Glomerular visceral epithelial cell (primary cell): ENCODE data around the gene MAP1LC3A.

ENCODE experiments used
- DNase-seq: peaks from one replicate; pipeline ENCODE4 v3.0.0-alpha.2; 2016; ENCODE audit errors: extremely low spot score

Gene MAP1LC3A

DNA sequence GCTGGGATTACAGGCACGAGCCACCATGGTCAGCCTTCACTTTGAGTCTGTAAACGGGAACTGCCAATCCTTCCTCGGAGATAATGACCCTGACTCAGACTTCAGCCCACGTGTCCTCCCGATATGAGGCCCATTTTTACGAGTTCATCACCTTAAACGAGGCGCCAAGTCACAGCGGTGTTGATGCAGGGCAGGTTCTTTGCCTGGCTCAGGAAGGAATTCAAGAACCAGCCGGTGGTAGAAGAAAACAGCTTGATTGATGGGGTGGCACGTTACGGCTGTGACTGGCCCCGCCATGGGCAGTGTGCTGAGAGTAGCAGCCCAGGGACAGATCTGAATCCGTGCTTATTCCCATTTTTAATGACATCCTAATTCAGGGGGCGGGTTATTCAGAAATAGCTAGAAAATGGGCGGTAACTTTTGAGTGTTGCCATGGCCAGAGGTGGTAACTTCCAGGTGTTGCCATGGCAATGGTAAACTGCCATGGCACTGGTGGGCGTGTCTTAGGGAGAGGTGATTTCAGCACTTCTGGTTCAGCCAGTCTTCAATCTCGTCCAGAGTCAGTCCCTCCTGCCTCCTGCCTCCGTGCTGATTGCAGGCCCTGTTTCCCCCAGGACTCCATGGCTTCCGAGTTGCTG, 9.1 kb upstream of the MAP1LC3A start:
- DNase-seq = no peak

DNA sequence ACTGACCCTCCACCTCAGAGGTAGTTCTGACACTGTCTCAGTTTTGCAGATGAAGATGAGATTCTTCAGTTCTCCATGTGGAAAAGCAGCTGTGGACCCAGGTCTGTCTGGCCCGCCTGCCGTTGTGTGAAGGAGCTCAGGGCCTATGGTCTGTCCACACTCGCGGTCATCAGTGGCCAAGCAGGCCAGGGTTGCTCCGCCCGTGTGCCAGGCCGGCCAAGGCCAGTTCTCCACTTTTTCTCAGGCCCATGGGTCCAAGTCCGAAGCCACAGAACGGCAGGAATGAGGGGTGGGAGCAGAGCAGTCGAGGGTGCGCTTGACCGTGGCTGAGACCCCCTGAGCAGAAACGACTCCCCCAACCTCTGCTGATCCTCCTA, 8.6 kb upstream of the MAP1LC3A start:
- no peak for DNase-seq

DNA sequence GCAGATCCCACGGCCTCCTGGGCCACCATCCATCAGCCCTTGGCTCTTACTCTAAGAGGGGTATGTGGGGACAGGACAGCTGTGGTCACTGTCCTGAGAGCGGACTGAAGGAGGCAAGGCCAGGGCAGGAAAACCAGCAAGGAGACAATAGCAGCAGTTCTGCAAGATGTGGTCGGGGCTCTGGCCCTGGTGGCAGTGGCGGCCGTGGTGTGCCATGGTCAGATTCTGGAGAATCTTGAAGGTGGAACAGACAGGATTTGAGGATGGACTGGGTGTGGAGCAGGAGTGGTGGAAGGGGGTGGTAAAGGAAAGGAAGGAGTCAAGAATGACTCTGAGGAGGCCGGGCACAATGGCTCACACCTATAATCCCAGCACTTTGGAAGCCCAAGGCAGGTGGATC, 5.9 kb upstream of the MAP1LC3A start:
- DNase-seq = no peak

DNA sequence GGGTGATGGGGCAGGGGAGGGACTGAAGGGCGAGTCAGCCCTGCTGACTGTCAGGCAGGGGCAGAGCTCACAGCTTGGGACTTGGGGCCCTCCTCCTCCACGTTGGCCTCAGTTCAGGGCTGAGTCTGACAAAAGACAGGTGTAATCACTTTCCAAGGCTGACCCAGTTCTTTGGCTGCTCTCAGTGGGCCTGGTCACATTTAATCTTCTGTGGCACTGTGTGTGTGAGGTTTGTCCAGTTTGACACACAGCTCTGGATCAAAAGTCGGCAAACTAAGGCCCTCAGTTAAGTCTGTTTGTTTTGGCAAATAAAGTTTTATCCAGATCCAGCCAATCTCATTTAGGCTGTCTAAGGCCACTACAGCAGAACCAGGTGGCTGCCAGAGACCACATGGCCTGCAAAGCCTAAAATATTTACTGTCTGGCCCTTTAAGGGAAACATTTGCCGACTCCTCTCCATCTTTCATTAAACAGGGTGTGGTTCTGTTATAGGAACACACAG, 5.1 kb upstream of the MAP1LC3A start:
- DNase-seq = no peak

DNA sequence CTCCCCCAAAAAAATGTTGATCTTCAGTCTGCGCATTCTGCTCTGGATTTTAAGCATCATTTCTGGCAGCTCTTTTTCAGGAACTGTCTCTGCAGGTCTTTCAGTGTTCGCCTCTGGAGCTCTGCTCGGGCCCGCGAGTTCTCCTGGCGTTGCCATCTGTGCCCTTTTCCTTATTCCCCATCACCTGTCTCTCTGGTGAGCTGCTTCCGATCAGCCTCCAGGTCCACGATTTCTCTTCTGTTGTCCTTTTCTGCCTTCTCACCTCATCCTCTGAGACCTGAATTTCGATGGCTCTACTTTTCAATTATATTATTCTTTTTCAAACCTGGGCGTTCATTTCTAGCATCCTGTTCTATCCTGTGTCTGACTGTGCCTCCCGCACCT, 590 bp upstream of the MAP1LC3A start:
- no peak for DNase-seq

DNA sequence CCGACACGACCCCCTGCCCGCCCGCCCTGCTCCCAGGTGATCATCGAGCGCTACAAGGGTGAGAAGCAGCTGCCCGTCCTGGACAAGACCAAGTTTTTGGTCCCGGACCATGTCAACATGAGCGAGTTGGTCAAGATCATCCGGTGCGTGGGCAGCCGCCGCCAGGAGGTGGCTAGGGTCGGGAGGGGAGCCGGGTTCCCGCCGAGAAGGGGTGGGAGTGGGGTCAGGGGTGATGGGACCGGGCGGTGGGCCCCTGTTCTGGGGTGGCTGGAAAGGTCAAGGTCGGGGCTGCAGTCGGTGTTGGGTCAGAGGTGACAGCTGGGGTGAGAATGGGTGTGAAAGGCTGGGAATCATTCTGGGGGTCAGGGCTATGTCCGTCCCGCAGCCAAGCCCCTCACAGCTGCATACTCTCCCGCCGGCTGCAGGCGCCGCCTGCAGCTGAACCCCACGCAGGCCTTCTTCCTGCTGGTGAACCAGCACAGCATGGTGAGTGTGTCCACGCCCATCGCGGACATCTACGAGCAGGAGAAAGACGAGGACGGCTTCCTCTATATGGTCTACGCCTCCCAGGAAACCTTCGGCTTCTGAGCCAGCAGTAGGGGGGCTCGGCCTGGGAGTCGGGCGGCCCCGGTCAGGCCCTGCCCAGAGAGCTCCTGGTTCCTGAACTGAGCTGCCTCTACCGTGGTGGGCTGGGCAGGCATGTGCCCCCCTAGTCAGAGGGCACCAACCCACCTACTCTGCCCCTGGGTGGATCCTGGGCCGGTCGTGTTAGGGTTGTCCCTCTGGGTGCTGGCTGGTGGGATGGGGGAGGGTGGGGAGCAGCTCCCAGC, 1.0 kb downstream of the MAP1LC3A start:
- DNase-seq = no peak

DNA sequence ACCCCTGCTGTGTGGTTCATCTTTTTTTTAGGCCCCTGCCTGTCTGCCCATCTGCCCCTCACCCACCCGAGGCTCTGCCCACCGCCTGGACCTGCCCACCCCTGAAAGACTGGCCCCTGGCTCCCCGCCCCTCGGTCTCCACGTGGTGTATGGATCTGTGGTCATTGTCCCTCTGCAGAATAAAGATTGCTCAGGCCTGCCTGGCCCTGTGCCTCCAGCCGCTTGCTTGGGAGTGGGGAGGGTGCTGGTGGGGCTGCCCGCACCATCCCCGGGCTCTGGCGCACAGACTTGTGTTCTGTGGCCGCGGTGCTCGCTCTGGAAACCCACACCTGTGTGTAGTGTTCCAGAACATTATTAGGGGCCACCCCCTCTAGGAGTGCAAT, 1.6 kb downstream of the MAP1LC3A start:
- DNase-seq = no peak

DNA sequence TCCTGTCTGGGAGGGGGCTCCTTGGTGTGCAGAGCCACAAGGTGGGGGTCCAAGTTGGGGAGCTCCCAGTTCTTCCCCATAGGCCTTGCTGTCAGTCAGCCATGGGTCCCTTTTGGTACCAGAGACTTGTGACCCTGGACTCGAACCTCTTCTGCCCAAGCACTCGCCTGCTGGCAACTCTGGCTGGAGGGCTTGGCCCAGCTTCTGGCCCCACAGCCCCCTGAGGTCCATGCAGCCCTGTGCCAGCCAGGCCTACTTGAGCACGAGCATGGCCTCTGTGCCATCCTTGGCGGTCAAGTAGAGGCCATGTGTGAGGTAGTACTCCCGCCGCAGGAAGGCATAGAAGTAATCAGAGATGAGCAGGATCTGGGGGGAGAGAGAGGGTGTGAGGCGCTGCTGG, 2.1 kb downstream of the MAP1LC3A start:
- no peak for DNase-seq

DNA sequence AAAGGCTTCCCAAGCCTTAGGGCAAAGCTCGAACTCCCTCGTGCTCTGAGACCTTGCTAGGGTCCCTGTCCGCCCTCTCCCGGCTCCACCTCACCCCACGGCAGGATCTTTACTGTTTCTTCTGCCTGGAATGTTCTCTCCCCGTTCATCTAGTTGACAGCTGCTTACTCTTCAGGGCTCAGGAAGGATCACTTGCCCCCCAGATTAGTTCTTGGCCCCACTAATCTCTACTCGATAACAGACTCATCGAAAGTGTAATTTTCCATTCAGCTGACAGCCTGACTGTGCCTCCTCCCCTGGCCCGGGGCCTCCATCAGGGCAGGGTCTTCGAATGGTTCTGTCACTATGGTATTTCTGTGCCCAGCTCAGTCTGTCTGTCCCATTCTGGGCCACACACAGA, 3.1 kb downstream of the MAP1LC3A start:
- no peak for DNase-seq

DNA sequence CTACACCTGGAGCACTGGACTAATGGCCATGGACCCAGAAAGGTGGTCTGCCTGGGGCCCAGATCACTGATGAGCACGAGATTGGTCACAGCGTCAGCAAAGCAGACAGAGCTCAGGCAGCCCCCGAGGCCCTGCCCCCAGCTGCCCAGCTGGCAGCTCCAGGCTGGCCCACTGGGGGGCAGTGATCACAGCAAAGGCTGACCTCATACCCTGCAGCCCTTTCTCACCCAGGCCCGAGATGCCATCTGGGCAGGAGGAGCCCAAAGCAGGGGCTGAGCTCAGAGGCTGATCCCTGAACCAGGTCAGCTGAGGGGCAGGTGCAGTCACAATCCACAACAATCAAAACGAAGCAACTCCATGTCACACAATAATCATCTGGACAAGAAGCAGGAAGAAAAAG, 4.1 kb downstream of the MAP1LC3A start:
- no peak for DNase-seq

DNA sequence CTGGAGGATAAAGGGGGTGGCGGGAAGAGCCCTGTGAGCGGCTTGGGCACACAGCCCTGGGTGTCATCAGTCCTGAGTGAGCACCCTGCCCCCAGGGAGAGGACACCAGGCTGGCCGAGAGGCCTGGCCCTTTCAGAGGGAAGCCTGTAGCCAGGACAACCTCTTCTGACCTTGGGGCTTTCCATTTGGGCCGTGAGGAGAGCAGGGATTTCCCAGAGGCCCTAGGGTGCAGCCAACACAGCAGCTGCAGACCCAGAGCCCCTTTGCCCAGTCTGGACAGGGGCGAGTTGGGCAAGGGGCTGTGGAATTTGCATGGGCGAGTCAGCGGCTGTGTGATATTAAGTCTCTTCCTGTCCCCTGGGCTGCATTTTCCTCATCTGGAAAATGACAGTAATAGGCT, 6.3 kb downstream of the MAP1LC3A start:
- no peak for DNase-seq

DNA sequence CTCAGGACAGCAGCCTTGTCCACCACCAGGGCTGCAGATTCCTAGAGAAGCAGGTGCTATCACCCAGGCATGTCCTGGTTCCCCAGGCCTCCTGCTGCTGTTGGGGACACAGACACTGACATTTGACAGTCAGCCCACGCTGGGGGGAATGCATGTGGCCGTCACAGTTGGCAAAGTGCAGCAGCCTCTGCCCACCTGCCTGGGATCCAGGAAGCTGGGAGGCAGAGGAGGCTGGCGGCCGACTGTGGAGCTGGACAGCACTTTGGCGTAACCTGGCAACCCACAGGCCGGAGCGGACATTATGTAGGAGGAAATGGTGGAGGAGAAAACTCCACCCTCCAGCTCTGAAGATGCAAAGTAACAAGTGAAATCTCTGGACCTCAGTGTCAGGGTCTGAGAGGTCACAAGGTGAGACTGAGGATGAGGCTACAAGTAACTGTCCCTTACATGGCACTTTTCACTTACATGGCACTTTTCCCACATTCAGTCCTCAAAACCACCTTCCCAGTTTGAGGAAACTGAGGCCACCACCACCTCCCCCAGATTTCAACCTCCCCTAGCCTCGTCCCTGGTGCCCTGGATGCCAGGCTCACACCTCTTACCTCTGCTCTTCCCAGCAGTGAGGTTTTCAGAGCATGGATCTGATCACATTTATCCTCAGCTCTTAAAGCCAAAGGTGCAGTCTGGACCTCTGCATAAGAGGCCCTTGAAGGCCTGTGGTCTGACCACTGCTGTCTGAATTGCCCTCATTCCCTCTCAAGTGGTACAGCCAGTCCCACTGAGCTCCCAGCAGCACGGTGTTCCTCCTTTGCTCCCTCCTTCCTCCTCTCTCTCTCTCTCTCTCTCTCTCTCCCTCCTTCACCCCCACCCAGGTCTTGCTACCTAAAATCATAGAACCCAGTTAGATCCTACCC, 8.7 kb downstream of the MAP1LC3A start:
- no peak for DNase-seq

DNA sequence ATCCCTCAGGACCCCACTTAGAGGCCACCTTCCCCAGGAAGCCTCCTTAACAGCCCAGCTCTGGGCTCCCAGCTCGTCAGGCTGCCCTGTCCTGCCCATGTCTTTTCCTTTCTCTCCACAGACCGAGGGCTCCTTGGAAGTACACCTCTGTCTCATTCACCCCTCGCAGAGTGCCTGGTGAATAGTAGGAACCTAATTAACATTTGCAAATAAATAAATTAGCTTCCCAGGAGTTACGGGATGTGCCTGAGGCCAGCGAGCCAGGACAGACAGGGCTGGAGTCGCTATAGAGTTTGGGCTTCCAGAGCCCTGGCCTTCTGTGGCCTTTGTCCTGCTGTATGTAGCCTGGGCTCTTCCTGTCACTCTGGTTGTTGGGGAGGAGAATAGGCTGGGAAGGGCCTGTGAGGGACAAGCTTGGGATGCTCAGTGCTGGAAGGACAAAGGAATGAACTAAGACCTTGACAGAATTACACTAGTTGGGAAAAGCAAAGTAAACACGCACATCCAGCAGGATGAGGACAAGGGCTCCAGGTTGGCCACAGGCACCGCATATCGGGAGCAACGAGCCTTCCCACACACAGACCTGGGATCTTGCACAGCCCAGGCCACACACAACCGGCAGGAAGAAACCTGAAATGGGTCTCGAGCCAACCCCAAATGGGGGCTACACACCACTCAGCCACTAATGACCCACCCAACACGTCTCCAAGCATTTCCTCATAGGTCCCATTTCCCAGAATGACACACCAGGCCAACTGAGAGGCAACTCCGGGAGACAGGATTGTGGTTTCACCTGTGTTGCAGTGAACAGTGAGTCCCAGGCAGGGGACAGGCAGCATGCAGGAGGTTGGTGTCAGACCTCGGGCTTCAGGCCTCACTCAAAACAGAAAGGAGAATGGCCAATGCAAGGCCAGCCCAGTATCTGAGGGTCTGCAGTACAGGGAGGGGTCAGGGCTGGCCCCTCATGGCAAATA, 9.7 kb downstream of the MAP1LC3A start:
- DNase-seq = no peak

DNA sequence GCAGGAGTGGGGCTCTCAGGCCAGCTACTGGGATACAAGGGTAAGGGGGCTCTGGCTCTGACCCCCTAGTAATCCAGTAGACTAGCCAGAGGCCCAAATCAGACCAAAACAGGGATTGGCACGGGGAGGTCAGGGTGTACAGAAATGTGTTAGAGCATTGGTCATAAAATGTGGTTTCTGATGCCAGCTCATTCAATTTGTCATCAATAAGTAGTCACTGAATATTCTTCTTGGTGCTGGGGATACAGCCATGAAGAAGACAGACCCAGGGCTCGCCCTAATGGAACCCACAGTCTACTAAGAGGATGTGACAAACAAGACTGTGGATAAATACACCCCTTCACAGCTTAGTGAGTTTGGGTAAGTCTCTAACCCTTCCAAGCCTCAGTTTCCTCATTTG, 11.1 kb downstream of the MAP1LC3A start:
- DNase-seq = no peak

DNA sequence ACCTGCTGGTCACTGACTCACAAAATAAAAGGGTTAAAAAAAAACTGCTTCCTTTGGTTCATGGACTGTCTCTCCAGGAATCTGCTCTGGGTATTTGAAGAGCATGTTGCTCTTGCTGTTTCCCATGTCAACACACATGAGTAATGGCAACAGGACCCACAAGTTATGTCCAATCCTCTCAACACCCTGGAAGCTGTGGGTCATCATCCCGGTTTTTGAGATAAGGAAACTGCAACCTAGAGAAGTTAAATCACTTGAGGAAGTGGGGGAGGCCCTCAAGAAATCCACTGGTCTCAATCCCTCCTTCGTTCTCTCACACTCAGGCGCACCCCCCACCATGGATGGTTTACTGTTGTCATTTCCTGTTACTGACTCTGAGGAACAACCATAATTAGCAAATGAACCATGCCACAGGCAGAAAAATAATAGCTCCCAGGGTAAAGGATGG, 12.4 kb downstream of the MAP1LC3A start:
- DNase-seq = peak; percentile 67

DNA sequence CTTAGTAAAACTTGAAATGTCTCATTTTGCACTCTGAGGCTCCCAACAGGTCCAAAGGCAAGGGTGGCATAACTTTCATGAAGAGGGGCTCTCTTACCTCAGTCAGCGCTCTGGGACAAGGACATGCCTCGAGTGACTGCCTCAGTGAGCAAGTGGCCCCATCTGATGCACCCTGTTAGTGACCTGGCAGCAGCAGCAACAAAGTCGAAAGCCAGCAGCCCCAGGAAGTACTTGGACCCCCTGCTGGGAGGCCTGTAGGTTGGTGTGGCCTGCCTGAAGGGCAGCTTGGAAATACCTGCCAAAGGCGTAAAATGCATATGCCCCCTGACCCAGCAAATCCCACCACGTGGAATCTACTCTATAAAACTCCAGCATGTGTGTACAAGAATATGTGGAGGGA, 13.2 kb downstream of the MAP1LC3A start:
- DNase-seq = no peak

DNA sequence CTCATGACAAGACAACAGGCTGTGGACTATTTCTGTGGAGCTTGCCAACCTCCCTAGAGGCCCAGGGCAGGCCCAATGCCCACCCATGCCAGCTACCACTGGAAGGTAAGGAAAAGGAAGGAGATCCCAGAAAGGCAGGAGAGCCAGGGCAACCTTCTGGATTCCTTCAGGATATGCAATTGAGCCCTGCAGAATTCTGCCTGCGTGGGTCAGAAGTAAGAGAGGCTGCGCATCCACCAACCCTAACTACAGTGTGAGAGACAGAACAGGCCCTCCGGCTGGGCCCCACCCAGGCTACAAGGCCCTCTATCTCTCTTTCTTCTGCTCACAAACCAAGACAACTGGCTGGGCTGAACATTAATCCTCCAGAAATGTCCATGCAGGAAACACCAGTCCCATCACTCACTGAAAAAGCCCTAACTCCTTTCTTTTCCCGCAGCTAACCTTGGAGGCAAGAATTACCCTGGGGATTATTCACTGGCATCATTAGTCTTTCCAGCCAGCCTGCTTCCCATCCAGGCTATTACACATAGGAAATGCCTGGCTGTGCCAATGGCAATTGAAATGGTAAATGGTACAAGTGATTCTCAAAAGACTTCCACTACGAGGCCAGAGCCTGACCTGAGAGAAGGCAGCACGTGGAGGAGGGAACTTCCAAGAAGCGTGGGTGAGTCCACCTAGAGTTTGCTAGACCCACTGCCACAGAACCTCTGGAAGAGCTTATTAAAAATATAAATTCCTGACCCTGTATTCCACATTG, 15.2 kb downstream of the MAP1LC3A start:
- DNase-seq = no peak

DNA sequence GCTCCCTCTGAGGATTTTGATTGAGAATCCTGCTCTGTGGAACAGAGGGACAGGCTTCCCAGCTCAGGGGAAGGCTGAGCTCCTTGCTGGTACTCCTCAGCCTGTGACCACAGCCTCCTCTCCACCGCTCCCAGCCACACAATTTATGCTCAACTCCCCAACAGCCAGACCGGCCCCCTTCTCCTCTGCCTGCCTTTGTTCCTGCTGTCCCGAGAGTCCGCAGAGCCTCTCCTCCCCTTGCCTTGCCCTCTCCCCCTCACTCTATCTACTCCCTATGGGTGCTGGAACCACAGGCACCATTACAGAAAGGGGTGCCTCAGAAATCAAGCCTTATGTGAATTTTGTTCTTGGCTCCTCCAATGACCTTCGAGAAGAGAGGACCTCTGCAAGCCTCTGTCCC, 15.9 kb downstream of the MAP1LC3A start:
- no peak for DNase-seq

DNA sequence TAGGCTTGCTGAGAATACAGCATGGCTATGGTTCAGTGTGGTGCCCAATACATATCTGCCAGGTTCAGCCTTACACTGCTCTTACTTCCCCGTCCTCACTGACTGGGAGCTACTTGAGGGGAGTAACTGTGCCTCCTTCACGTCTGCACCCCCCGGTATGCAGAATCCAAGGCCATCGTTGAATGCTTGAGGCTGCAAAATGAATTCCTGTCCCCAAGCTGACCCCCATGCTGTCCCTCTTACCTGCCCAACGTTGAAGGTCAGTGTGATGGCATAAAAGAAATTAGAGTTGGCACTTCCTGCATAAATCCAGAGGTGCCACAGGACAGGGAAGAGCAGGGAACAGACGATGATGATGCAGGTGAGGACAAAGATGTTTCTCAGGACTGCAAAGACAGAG, 16.3 kb downstream of the MAP1LC3A start:
- DNase-seq = no peak

DNA sequence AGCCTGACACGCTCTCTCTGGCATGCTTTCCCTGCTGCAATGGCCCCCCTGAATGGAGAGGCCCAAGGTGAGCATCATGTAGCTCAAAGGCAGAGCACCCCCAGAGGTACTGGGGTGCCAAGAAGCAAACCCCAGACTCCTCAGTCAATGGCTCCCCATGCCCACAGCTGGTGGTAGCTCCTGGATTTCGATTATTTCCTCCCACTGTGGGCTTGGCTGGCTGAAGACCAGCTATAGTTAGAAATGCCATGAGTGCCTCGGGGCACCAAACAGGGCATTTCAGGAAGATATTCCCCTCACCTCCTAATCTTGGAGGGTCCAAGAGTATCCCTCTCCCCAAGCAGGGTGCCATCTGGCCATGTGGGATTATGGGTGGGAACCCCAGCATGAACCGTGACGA, 16.8 kb downstream of the MAP1LC3A start:
- DNase-seq = no peak
